HepG2 (cell line): ENCODE measurements around the gene HSD3B7. TPM values are rescaled to one million over a fixed set of nuclear protein-coding genes. Genes with fewer than 3 reads are reported as not detected.

Experiments used
- GABPB1 ChIP-seq: IDR thresholded peaks from 2 replicates; pipeline ENCODE4 v1.6.1; 2016; ENCODE audit warnings: mild to moderate bottlenecking, missing genetic modification reagents, moderate library complexity, missing compliant biosample characterization
- KLF11 ChIP-seq: IDR thresholded peaks from 2 replicates; pipeline ENCODE4 v1.6.1; 2016; ENCODE audit warnings: missing compliant biosample characterization
- MIER2 ChIP-seq: IDR thresholded peaks from 2 replicates; pipeline ENCODE4 v1.6.1; 2016; ENCODE audit warnings: missing biosample characterization, missing genetic modification reagents
- MIER3 ChIP-seq: IDR thresholded peaks from 2 replicates; pipeline ENCODE4 v1.6.1; 2016; ENCODE audit warnings: missing compliant biosample characterization, borderline replicate concordance
- NCOA5 ChIP-seq: sonication (generic); formaldehyde crosslinking; IDR thresholded peaks from 2 replicates; pipeline ENCODE4 v1.4.0; 2020; ENCODE audit warnings: missing genetic modification reagents
- RAD21 ChIP-seq: fragments of 450-650 bp; formaldehyde crosslinking; IDR thresholded peaks from 2 replicates; pipeline ENCODE4 v1.5.0; 2020; ENCODE audit warnings: mild to moderate bottlenecking
- RBM22 ChIP-seq: fragments of 200-400 bp; formaldehyde crosslinking; optimal IDR thresholded peaks from 2 replicates; pipeline ENCODE3; 2017; ENCODE audit warnings: mild to moderate bottlenecking, low read length, moderate library complexity
- TCF7L2 ChIP-seq: IDR thresholded peaks from 2 replicates; pipeline ENCODE4 v1.6.1; 2011; ENCODE audit warnings: mild to moderate bottlenecking, low read depth, low read length, moderate library complexity
- TP53 ChIP-seq: sonication (generic); formaldehyde crosslinking; conservative IDR thresholded peaks from 2 replicates; pipeline ENCODE4 v1.4.0; 2020; ENCODE audit warnings: missing genetic modification reagents
- ZKSCAN5 ChIP-seq: sonication (generic); formaldehyde crosslinking; IDR thresholded peaks from 2 replicates; pipeline ENCODE4 v1.5.1; 2020; ENCODE audit warnings: mild to moderate bottlenecking, missing genetic modification reagents
- ZNF160 ChIP-seq: sonication (generic); formaldehyde crosslinking; IDR thresholded peaks from 2 replicates; pipeline ENCODE4 v1.8.0; 2022; ENCODE audit warnings: mild to moderate bottlenecking, inconsistent platforms, missing genetic modification reagents
- ZNF382 ChIP-seq: sonication (generic); formaldehyde crosslinking; IDR thresholded peaks from 2 replicates; pipeline ENCODE4 v1.5.0; 2020; ENCODE audit warnings: missing genetic modification reagents, mild to moderate bottlenecking, borderline replicate concordance
- ZNF720 ChIP-seq: sonication (generic); formaldehyde crosslinking; IDR thresholded peaks from 2 replicates; pipeline ENCODE4 v1.4.0; 2020; ENCODE audit warnings: missing genetic modification reagents
- ZSCAN30 ChIP-seq: sonication (generic); formaldehyde crosslinking; IDR thresholded peaks from 2 replicates; pipeline ENCODE4 v1.5.0; 2020; ENCODE audit warnings: mild to moderate bottlenecking, missing genetic modification reagents
- ZZZ3 ChIP-seq: sonication (generic); formaldehyde crosslinking; IDR thresholded peaks from 2 replicates; pipeline ENCODE4 v1.4.0; 2020; ENCODE audit warnings: missing genetic modification reagents, mild to moderate bottlenecking, borderline replicate concordance
- polyA plus RNA-seq, 8 experiments: library from polyadenylated mRNA; depleted of rRNA in 3 of 8; stranded (reverse) in 7 of 8; unstranded in 1 of 8; fragments of >200 nt; fragmentation: Illumina TruSeq in 4 of 8; extraction: Trizol in 4 of 8; gene quantifications; 2 replicates each; pipeline versions ENCODE4 v1.2.1 to v1.2.3, GENCODE V29; 2011 to 2016; ENCODE audit warnings: low read depth in 4 of 8, missing spikeins in 1 of 8, mixed read lengths in 1 of 8; ENCODE audit not compliant: insufficient read depth in 1 of 8
- total RNA-seq, 5 experiments: library from RNA; depleted of rRNA; stranded (reverse); fragments of >200 nt; fragmentation: Illumina TruSeq; extraction: Trizol; gene quantifications; 2 replicates each; pipeline ENCODE4 v1.2.3, GENCODE V29; 2016; ENCODE audit warnings: low read depth in 1 of 5
- TF ChIP-seq, protein P1 (sequence below), 2 experiments: sonication (generic) in 1 of 2; formaldehyde crosslinking in 1 of 2; IDR thresholded peaks; 2 replicates each; pipeline versions ENCODE4 v1.6.1 to v1.9.0; 2014 to 2022; ENCODE audit warnings: antibody characterized with exemption in 1 of 2, borderline replicate concordance in 1 of 2, inconsistent platforms in 1 of 2, low read depth in 1 of 2, missing genetic modification reagents in 1 of 2
- TF ChIP-seq, protein P2 (sequence below): sonication (generic); formaldehyde crosslinking; IDR thresholded peaks from 2 replicates; pipeline ENCODE4 v1.5.0; 2020; ENCODE audit warnings: missing genetic modification reagents
- TF ChIP-seq, protein P3 (sequence below): IDR thresholded peaks from 2 replicates; pipeline ENCODE4 v1.6.1; 2016
- TF ChIP-seq, protein P4 (sequence below): sonication (generic); formaldehyde crosslinking; IDR thresholded peaks from 2 replicates; pipeline ENCODE4 v1.4.0; 2020; ENCODE audit warnings: missing genetic modification reagents; ENCODE audit errors: not compliant biosample characterization
- TF ChIP-seq, protein P5 (sequence below): sonication (generic); formaldehyde crosslinking; IDR thresholded peaks from 2 replicates; pipeline ENCODE4 v1.4.0; 2020; ENCODE audit warnings: mild to moderate bottlenecking, low read depth, missing genetic modification reagents

The HSD3B7 gene
- total and polyA plus RNA-seq, 2 of the 13 experiments (the other 11 are each of a cell fraction or from before 2014, with no cell fraction given), result 32.9 to 69.7 TPM

DNA sequence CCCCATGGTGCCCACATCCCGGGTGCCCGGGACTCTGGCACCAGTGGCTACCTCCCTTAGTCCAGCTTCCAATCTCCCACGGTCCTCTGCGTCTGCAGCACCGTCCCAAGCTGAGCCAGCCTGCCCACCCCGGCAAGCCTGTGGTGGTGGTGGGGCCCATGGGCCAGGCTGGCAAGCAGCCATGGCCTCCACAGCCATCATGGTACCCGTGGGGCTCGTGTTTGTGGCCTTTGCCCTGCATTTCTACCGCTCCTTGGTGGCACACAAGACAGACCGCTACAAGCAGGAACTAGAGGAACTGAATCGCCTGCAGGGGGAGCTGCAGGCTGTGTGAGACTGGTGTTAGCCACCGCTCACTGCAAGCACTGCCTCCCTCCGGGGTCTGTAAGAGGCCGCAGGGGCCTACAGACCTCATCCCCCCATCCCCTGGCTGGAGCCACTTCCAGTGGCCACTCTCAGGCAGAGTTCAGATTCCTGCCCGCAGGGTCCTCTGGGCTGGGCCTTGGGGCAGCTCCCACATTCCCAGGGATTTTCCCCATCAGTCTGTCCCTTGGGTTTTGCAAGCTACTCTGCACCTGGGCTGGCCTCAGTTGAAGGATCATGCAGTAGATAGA is 31.4 kb upstream of the HSD3B7 start (continued):
- TF ChIP-seq, protein P1, sequence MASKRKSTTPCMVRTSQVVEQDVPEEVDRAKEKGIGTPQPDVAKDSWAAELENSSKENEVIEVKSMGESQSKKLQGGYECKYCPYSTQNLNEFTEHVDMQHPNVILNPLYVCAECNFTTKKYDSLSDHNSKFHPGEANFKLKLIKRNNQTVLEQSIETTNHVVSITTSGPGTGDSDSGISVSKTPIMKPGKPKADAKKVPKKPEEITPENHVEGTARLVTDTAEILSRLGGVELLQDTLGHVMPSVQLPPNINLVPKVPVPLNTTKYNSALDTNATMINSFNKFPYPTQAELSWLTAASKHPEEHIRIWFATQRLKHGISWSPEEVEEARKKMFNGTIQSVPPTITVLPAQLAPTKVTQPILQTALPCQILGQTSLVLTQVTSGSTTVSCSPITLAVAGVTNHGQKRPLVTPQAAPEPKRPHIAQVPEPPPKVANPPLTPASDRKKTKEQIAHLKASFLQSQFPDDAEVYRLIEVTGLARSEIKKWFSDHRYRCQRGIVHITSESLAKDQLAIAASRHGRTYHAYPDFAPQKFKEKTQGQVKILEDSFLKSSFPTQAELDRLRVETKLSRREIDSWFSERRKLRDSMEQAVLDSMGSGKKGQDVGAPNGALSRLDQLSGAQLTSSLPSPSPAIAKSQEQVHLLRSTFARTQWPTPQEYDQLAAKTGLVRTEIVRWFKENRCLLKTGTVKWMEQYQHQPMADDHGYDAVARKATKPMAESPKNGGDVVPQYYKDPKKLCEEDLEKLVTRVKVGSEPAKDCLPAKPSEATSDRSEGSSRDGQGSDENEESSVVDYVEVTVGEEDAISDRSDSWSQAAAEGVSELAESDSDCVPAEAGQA (IDR thresholded peaks at IDR 0.05; ENCODE audit: low read depth), result no peak
- TF ChIP-seq, protein P1 (CRISPR knock-in tag; IDR thresholded peaks at IDR 0.05; ENCODE audit: borderline replicate concordance), result no peak
- TF ChIP-seq, protein P2, sequence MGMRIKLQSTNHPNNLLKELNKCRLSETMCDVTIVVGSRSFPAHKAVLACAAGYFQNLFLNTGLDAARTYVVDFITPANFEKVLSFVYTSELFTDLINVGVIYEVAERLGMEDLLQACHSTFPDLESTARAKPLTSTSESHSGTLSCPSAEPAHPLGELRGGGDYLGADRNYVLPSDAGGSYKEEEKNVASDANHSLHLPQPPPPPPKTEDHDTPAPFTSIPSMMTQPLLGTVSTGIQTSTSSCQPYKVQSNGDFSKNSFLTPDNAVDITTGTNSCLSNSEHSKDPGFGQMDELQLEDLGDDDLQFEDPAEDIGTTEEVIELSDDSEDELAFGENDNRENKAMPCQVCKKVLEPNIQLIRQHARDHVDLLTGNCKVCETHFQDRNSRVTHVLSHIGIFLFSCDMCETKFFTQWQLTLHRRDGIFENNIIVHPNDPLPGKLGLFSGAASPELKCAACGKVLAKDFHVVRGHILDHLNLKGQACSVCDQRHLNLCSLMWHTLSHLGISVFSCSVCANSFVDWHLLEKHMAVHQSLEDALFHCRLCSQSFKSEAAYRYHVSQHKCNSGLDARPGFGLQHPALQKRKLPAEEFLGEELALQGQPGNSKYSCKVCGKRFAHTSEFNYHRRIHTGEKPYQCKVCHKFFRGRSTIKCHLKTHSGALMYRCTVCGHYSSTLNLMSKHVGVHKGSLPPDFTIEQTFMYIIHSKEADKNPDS (CRISPR knock-in tag), result peak; percentile 77; the same call in 1 of the 2 replicates
- TF ChIP-seq TP53, result no peak
- TF ChIP-seq ZKSCAN5 (CRISPR knock-in tag), result no peak
- TF ChIP-seq ZZZ3 (CRISPR knock-in tag), result no peak
- TF ChIP-seq RAD21, result peak; percentile 93
- no peak; the same call in 1 of the 2 replicates for TF ChIP-seq ZNF160
- peak; percentile 65; the same call in 1 of the 2 replicates for TF ChIP-seq ZNF720 (CRISPR knock-in tag)
- TF ChIP-seq GABPB1 (CRISPR knock-in tag), result peak; percentile 59
- TF ChIP-seq, protein P3, sequence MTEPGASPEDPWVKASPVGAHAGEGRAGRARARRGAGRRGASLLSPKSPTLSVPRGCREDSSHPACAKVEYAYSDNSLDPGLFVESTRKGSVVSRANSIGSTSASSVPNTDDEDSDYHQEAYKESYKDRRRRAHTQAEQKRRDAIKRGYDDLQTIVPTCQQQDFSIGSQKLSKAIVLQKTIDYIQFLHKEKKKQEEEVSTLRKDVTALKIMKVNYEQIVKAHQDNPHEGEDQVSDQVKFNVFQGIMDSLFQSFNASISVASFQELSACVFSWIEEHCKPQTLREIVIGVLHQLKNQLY (CRISPR knock-in tag), result no peak
- no peak for TF ChIP-seq MIER2 (CRISPR knock-in tag)
- no peak for TF ChIP-seq ZSCAN30 (CRISPR knock-in tag)
- TF ChIP-seq ZNF382 (CRISPR knock-in tag), result no peak
- no peak for TF ChIP-seq TCF7L2
- no peak; the same call in 1 of the 2 replicates for TF ChIP-seq MIER3 (CRISPR knock-in tag)
- TF ChIP-seq KLF11, result no peak; the same call in 1 of the 2 replicates
- peak; percentile 46 for TF ChIP-seq RBM22
- TF ChIP-seq, protein P4, sequence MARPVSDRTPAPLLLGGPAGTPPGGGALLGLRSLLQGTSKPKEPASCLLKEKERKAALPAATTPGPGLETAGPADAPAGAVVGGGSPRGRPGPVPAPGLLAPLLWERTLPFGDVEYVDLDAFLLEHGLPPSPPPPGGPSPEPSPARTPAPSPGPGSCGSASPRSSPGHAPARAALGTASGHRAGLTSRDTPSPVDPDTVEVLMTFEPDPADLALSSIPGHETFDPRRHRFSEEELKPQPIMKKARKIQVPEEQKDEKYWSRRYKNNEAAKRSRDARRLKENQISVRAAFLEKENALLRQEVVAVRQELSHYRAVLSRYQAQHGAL (CRISPR knock-in tag), result no peak
- TF ChIP-seq, protein P5, sequence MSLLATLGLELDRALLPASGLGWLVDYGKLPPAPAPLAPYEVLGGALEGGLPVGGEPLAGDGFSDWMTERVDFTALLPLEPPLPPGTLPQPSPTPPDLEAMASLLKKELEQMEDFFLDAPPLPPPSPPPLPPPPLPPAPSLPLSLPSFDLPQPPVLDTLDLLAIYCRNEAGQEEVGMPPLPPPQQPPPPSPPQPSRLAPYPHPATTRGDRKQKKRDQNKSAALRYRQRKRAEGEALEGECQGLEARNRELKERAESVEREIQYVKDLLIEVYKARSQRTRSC (CRISPR knock-in tag), result no peak
- TF ChIP-seq NCOA5, result no peak
